ENCODE measurements around the gene WWP2. TPM values are rescaled to one million over a fixed set of nuclear protein-coding genes. Genes with fewer than 3 reads are reported as not detected.
A peak's percentile ranks its signal among the peaks of the same experiment; 100 is the strongest.

Gene WWP2
- total RNA-seq, 1 experiment from 2014 or later, result 38.8 TPM

DNA sequence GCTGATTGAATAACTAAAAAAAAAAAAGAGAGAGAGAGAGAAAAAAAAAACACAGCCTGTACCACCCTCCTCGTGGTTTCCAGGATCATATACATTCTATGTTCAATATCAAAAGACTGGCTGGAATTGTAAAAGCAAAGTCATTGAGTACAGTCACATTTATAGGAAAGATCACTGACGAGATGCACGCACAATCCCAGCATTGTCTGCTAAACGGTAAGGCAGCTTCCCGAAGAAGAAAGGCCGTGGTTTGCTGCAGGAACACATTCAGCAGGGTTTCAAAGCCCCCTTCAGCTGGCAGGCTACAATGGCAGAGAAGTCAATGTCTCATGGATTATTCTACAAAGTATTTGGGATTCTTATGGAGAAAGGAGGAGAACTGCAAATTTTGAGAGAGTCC, 45.1 kb upstream of the WWP2 start:
- POLR2A ChIA-PET (ENCODE audit: unreplicated experiment), result interaction anchor here (0.6 kb wide), 1 partner anchor 1827 kb away, joined by 11 read pairs; no protein-coding TSS in a partner anchor
- Histone ChIP-seq H3K27me3 (ENCODE audit: insufficient read depth, low read depth) (no peaks in the 10 kb centered on the region), H3K27ac (no peak overlapping the region), H4K20me1 (ENCODE audit: insufficient read depth) (peaks cover 82% of the 10 kb centered on the region), H3K9me3 (ENCODE audit: insufficient read depth, low read depth) (no peaks in the 10 kb centered on the region), H3K79me2 (ENCODE audit: low read depth) (peaks cover 64% of the 10 kb centered on the region), H3K9me2 (ENCODE audit: insufficient read depth) (no peaks in the 10 kb centered on the region), H3K4me1 (replicated peaks; ENCODE audit: insufficient read depth) (peaks cover 17% of the 10 kb centered on the region; the same call in 1 of the 2 replicates), H3K4me3 (no peak overlapping the region), H3F3A (ENCODE audit: insufficient read depth, low read depth) (peaks cover 90% of the 10 kb centered on the region), H3K36me3 (ENCODE audit: low read depth) (peaks cover 75% of the 10 kb centered on the region), H3K4me2 (no peak overlapping the region), H2AFZ (no peak overlapping the region)
- DNase-seq, result no peak
- TF ChIP-seq, protein P1, sequence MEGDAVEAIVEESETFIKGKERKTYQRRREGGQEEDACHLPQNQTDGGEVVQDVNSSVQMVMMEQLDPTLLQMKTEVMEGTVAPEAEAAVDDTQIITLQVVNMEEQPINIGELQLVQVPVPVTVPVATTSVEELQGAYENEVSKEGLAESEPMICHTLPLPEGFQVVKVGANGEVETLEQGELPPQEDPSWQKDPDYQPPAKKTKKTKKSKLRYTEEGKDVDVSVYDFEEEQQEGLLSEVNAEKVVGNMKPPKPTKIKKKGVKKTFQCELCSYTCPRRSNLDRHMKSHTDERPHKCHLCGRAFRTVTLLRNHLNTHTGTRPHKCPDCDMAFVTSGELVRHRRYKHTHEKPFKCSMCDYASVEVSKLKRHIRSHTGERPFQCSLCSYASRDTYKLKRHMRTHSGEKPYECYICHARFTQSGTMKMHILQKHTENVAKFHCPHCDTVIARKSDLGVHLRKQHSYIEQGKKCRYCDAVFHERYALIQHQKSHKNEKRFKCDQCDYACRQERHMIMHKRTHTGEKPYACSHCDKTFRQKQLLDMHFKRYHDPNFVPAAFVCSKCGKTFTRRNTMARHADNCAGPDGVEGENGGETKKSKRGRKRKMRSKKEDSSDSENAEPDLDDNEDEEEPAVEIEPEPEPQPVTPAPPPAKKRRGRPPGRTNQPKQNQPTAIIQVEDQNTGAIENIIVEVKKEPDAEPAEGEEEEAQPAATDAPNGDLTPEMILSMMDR (conservative IDR thresholded peaks at IDR 0.05), result no peak
- TF ChIP-seq EZH2 (IDR thresholded peaks at IDR 0.05; ENCODE audit: low read depth), result no peak
- CTCF ChIA-PET, result no interaction called here
- intact Hi-C loops (cut with micrococcal nuclease; ENCODE audit: unreplicated experiment), result no loop called here
- BruUV-seq (replicated peaks), result no TSS peak

DNA sequence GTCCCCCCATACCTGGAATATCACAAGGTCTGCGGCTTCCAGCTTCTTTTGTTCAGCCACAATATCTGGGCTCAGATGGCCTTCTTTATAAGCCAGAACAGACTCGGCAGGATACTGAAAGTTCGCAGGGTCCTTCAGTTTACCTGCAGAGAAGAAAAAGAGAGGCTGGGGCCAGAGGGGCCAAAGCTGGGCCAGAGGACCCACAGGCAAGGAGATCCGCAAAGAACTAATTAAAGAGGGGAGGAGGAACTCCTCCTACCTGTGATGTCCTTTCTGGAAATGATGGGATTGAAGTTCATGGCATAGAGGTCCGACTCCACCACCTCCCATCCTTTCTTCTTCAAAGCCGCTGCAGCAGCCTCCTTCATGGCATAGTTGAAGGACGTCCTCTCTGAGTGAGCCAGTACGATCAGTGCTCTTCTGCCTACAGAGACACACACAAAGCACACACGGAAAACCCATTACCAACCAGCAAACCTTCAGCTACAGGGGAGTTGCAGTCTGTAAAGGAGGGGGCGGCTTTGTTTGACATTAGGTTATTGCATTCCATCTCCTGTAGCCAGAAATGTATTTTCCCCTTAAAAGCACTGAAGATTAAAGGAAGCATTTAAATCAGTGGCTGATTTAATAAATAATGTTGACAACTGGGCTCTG, 43.9 kb upstream of the WWP2 start:
- CTCF ChIA-PET, result no interaction called here

DNA sequence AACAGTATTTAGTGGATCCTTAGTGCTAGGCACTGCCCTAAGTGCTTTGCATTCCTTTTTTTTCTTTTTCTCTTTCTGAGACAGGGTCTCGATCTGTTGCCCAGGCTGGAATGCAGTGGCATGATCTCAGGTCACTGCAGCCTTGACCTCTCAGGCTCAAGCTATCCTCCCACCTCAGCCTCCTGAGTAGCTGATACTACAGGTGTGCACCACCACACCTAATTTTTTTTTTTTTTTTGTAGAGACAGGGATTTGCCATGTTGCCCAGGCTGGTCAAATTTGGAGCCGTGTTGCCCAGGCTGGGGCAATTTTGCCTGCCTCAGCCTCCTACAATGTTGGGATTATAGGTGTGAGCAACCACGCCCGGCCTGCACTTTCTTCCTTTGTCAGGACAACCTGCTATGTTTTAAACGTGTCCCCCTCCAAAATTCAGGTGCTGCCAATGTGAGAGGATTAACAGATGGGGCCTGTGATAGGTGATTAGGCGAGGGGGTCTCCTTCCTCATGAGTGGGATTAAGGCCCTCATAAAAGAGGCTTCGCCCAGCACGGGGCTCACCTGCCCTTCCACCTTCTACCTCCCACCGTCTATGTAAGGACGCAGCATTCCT, 41.2 kb upstream of the WWP2 start:
- Histone ChIP-seq H3K27ac (peak overlapping the region; percentile 4; the same call in 1 of the 2 replicates), H3K4me2 (peak overlapping the region; percentile 97; the same call in 1 of the 2 replicates), H3K4me1 (replicated peaks; ENCODE audit: insufficient read depth) (peaks cover 36% of the 10 kb centered on the region), H3K79me2 (ENCODE audit: low read depth) (peaks cover 95% of the 10 kb centered on the region), H3K36me3 (ENCODE audit: low read depth) (peaks cover 82% of the 10 kb centered on the region), H3K9me2 (ENCODE audit: insufficient read depth) (no peaks in the 10 kb centered on the region), H3K27me3 (ENCODE audit: insufficient read depth, low read depth) (no peaks in the 10 kb centered on the region), H3K9me3 (ENCODE audit: insufficient read depth, low read depth) (no peaks in the 10 kb centered on the region), H3K4me3 (no peak overlapping the region), H2AFZ (no peak overlapping the region), H3F3A (ENCODE audit: insufficient read depth, low read depth) (peaks cover 84% of the 10 kb centered on the region), H4K20me1 (ENCODE audit: insufficient read depth) (peaks cover 91% of the 10 kb centered on the region)
- POLR2A ChIA-PET (ENCODE audit: unreplicated experiment), result no interaction called here
- DNase-seq, result no peak
- BruUV-seq (replicated peaks), result no TSS peak
- intact Hi-C loops (cut with micrococcal nuclease; ENCODE audit: unreplicated experiment), result no loop called here
- TF ChIP-seq, protein P1 (conservative IDR thresholded peaks at IDR 0.05), result no peak
- TF ChIP-seq EZH2 (IDR thresholded peaks at IDR 0.05; ENCODE audit: low read depth), result no peak
- CTCF ChIA-PET, result no interaction called here

More for the DNA sequence above, 43.9 kb upstream of the WWP2 start:
- Histone ChIP-seq H4K20me1 (ENCODE audit: insufficient read depth) (peaks cover 85% of the 10 kb centered on the region), H3K36me3 (ENCODE audit: low read depth) (peaks cover 75% of the 10 kb centered on the region), H3K27ac (no peak overlapping the region), H3K4me1 (replicated peaks; ENCODE audit: insufficient read depth) (peaks cover 28% of the 10 kb centered on the region), H3K79me2 (ENCODE audit: low read depth) (peaks cover 72% of the 10 kb centered on the region), H3K9me2 (ENCODE audit: insufficient read depth) (no peaks in the 10 kb centered on the region), H3K4me2 (no peak overlapping the region), H3F3A (ENCODE audit: insufficient read depth, low read depth) (peaks cover 89% of the 10 kb centered on the region), H3K4me3 (no peak overlapping the region), H3K27me3 (ENCODE audit: insufficient read depth, low read depth) (no peaks in the 10 kb centered on the region), H3K9me3 (ENCODE audit: insufficient read depth, low read depth) (no peaks in the 10 kb centered on the region), H2AFZ (no peak overlapping the region)
- intact Hi-C loops (cut with micrococcal nuclease; ENCODE audit: unreplicated experiment), result no loop called here
- BruUV-seq (replicated peaks), result no TSS peak
- POLR2A ChIA-PET (ENCODE audit: unreplicated experiment), result interaction anchor here (0.6 kb wide), 1 partner anchor 768 kb away, joined by 4 read pairs; no protein-coding TSS in a partner anchor
- no peak for DNase-seq
- TF ChIP-seq, protein P1 (conservative IDR thresholded peaks at IDR 0.05), result no peak
- no peak for TF ChIP-seq EZH2 (IDR thresholded peaks at IDR 0.05; ENCODE audit: low read depth)
